Measurements from ENCODE around the gene BPIFB1. TPM values are rescaled to one million over a fixed set of nuclear protein-coding genes. Genes with fewer than 3 reads are reported as not detected.

The BPIFB1 gene
- total RNA-seq, 1 experiment from 2014 or later: 9.2 TPM

- Mint-ChIP-seq H3K27ac (ENCODE audit: unreplicated experiment) (no peak overlapping the region), H3K27me3 (ENCODE audit: unreplicated experiment) (peaks cover 53% of the 10 kb centered on the region), H3K9me3 (ENCODE audit: low read depth, unreplicated experiment) (no peaks in the 10 kb centered on the region), H3K4me3 (ENCODE audit: low read depth, unreplicated experiment) (no peak overlapping the region), H3K36me3 (ENCODE audit: insufficient read depth, unreplicated experiment) (no peaks in the 10 kb centered on the region), H3K4me1 (ENCODE audit: low read depth, unreplicated experiment) (no peaks in the 10 kb centered on the region)
- no peak for DNase-seq
- CTCF ChIA-PET: interaction anchor here (0.7 kb wide), 1 partner anchor 40 kb away, joined by 3 read pairs; no protein-coding TSS in a partner anchor
- intact Hi-C loops (cut with micrococcal nuclease; ENCODE audit: unreplicated experiment): no loop called here
- no TSS peak for BruUV-seq (replicated peaks)
- no peak for TF ChIP-seq CTCF (IDR thresholded peaks at IDR 0.05; ENCODE audit: unreplicated experiment)
These were observed 56.6 kb downstream of the BPIFB1 start for GRCh38 chr20:33339515-33340058.

GRCh38 chr20:33343521-33343920 is 60.5 kb downstream of the BPIFB1 start:
- Mint-ChIP-seq H3K27me3 (ENCODE audit: unreplicated experiment) (peaks cover 27% of the 10 kb centered on the region), H3K36me3 (ENCODE audit: insufficient read depth, unreplicated experiment) (peaks cover 11% of the 10 kb centered on the region), H3K4me3 (ENCODE audit: low read depth, unreplicated experiment) (no peak overlapping the region), H3K27ac (ENCODE audit: unreplicated experiment) (no peak overlapping the region), H3K9me3 (ENCODE audit: low read depth, unreplicated experiment) (no peaks in the 10 kb centered on the region), H3K4me1 (ENCODE audit: low read depth, unreplicated experiment) (no peaks in the 10 kb centered on the region)
- CTCF ChIA-PET: no interaction called here
- intact Hi-C loops (cut with micrococcal nuclease; ENCODE audit: unreplicated experiment): no loop called here
- no peak for TF ChIP-seq CTCF (IDR thresholded peaks at IDR 0.05; ENCODE audit: unreplicated experiment)
- BruUV-seq (replicated peaks): no TSS peak
- no peak for DNase-seq

GRCh38 chr20:33345342-33345741 is 62.3 kb downstream of the BPIFB1 start:
- CTCF ChIA-PET: interaction anchor here (1.4 kb wide), 1 partner anchor 82 kb away, joined by 3 read pairs; no protein-coding TSS in a partner anchor
- Mint-ChIP-seq H3K27me3 (ENCODE audit: unreplicated experiment) (peaks cover 27% of the 10 kb centered on the region), H3K4me1 (ENCODE audit: low read depth, unreplicated experiment) (no peaks in the 10 kb centered on the region)

GRCh38 chr20:33348136-33348937 is 65.3 kb downstream of the BPIFB1 start:
- Mint-ChIP-seq H3K4me3 (ENCODE audit: low read depth, unreplicated experiment) (no peak overlapping the region), H3K27me3 (ENCODE audit: unreplicated experiment) (peaks cover 7% of the 10 kb centered on the region), H3K36me3 (ENCODE audit: insufficient read depth, unreplicated experiment) (peaks cover 15% of the 10 kb centered on the region), H3K27ac (ENCODE audit: unreplicated experiment) (no peak overlapping the region), H3K4me1 (ENCODE audit: low read depth, unreplicated experiment) (no peaks in the 10 kb centered on the region), H3K9me3 (ENCODE audit: low read depth, unreplicated experiment) (no peaks in the 10 kb centered on the region)
- CTCF ChIA-PET: interaction anchor here (0.6 to 1.1 kb wide), 2 partner anchors 9 to 52 kb away, joined by 3 to 4 read pairs; no protein-coding TSS in a partner anchor
- TF ChIP-seq CTCF (IDR thresholded peaks at IDR 0.05; ENCODE audit: unreplicated experiment): no peak
- intact Hi-C loops (cut with micrococcal nuclease; ENCODE audit: unreplicated experiment): no loop called here
- no peak for DNase-seq
- no TSS peak for BruUV-seq (replicated peaks)

More at GRCh38 chr20:33345342-33345741, 62.3 kb downstream of the BPIFB1 start:
- TSS peak; percentile 13 for BruUV-seq (replicated peaks)
- Mint-ChIP-seq H3K4me3 (ENCODE audit: low read depth, unreplicated experiment) (no peak overlapping the region), H3K9me3 (ENCODE audit: low read depth, unreplicated experiment) (no peaks in the 10 kb centered on the region), H3K27ac (ENCODE audit: unreplicated experiment) (no peak overlapping the region), H3K36me3 (ENCODE audit: insufficient read depth, unreplicated experiment) (peaks cover 15% of the 10 kb centered on the region)
- DNase-seq: no peak
- intact Hi-C loops (cut with micrococcal nuclease; ENCODE audit: unreplicated experiment): no loop called here
- no peak for TF ChIP-seq CTCF (IDR thresholded peaks at IDR 0.05; ENCODE audit: unreplicated experiment)

Data from Calu3 (cell line).